ENCODE measurements around the gene TRANK1. TPM values are rescaled to one million over a fixed set of nuclear protein-coding genes. Genes with fewer than 3 reads are reported as not detected.

Gene TRANK1
- total RNA-seq, 1 donor from 2014 or later = 0.51 TPM

DNA sequence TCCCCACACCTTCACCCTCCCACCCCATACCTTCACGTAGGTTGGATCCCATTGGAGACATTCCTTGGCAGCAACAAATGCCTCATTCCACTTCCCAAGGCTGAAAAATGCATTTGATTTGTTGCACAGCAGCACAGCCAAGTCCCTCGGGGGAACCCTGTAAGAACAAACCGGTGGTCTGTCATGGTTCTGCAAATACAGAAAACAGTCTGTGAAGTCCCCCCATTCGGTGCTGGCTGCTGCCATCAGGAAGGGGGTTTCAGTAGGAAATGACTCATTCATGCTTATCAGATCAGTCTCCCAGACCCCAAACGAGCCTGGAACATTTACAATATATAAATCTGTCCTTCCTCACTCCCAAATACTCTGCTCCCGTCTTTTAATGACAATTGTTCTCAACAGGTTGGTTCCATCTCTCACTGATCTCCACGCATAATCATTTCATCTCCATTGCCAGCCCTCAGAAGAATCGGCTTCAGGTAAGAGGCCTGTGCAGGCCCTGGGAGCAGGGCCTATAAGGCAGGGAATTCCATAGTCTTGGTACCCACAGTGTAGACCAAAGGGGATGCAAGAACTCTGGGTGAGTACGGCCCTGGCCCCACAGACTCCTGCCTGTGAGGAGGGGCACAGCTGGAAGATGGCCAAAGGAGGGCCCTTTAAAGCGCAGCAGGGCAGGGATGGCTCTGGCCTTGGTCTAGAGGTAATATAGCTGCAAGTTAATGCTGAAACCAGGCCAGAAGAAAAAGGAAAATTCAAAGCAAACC is 41.6 kb downstream of the TRANK1 start:
- H3K27ac Mint-ChIP-seq (ENCODE audit: unreplicated experiment) = no peak overlapping the region
- TF ChIP-seq, protein P1, sequence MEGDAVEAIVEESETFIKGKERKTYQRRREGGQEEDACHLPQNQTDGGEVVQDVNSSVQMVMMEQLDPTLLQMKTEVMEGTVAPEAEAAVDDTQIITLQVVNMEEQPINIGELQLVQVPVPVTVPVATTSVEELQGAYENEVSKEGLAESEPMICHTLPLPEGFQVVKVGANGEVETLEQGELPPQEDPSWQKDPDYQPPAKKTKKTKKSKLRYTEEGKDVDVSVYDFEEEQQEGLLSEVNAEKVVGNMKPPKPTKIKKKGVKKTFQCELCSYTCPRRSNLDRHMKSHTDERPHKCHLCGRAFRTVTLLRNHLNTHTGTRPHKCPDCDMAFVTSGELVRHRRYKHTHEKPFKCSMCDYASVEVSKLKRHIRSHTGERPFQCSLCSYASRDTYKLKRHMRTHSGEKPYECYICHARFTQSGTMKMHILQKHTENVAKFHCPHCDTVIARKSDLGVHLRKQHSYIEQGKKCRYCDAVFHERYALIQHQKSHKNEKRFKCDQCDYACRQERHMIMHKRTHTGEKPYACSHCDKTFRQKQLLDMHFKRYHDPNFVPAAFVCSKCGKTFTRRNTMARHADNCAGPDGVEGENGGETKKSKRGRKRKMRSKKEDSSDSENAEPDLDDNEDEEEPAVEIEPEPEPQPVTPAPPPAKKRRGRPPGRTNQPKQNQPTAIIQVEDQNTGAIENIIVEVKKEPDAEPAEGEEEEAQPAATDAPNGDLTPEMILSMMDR (IDR thresholded peaks at IDR 0.05; ENCODE audit: partially characterized antibody, unreplicated experiment) = no peak

DNA sequence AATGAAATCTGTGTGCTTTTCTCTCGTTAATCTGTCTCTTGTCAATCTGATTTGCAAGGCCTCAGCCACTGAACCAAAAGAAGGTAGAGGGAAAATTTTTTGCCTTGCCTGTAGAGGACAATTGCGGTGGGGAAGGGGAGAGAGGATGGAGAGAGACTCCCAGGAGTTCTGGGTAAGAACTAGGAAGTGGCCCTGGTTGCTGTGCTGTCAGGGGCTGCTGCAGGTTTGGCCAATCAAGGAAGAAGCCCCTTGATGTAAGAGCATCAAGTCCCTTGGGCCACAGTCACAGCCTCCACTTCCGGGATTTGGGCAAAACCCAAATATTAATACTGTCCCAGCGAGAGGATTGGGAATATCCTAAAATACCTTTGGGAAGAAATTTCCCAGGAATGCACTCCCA is 43.3 kb downstream of the TRANK1 start:
- H3K27me3 Mint-ChIP-seq (ENCODE audit: unreplicated experiment) = no peaks in the 10 kb centered on the region
- no peak overlapping the region for H3K27ac Mint-ChIP-seq (ENCODE audit: unreplicated experiment)
- no peaks in the 10 kb centered on the region for H3K4me1 Mint-ChIP-seq (ENCODE audit: low read depth, unreplicated experiment)
- DNase-seq = no peak
- no peak overlapping the region for H3K4me3 Mint-ChIP-seq (ENCODE audit: unreplicated experiment)
- H3K36me3 Mint-ChIP-seq (ENCODE audit: unreplicated experiment) = no peaks in the 10 kb centered on the region
- peaks cover 2% of the 10 kb centered on the region for H3K9me3 Mint-ChIP-seq (ENCODE audit: unreplicated experiment)
- TF ChIP-seq, protein P1 (IDR thresholded peaks at IDR 0.05; ENCODE audit: partially characterized antibody, unreplicated experiment) = no peak

More for the DNA sequence above, 41.6 kb downstream of the TRANK1 start:
- Mint-ChIP-seq H3K9me3 (ENCODE audit: unreplicated experiment) (no peaks in the 10 kb centered on the region), H3K36me3 (ENCODE audit: unreplicated experiment) (no peaks in the 10 kb centered on the region), H3K4me1 (ENCODE audit: low read depth, unreplicated experiment) (no peaks in the 10 kb centered on the region), H3K27me3 (ENCODE audit: unreplicated experiment) (no peaks in the 10 kb centered on the region), H3K4me3 (ENCODE audit: unreplicated experiment) (no peak overlapping the region)
- DNase-seq = no peak

GRCh38 chr3:36900474-36901443 is 44.1 kb downstream of the TRANK1 start:
- Mint-ChIP-seq H3K4me1 (ENCODE audit: low read depth, unreplicated experiment) (no peaks in the 10 kb centered on the region), H3K27me3 (ENCODE audit: unreplicated experiment) (no peaks in the 10 kb centered on the region), H3K4me3 (ENCODE audit: unreplicated experiment) (no peak overlapping the region), H3K36me3 (ENCODE audit: unreplicated experiment) (no peaks in the 10 kb centered on the region), H3K27ac (ENCODE audit: unreplicated experiment) (no peak overlapping the region), H3K9me3 (ENCODE audit: unreplicated experiment) (peaks cover 2% of the 10 kb centered on the region)
- DNase-seq = no peak
- TF ChIP-seq, protein P1 (IDR thresholded peaks at IDR 0.05; ENCODE audit: partially characterized antibody, unreplicated experiment) = no peak

- TF ChIP-seq, protein P1 (IDR thresholded peaks at IDR 0.05; ENCODE audit: partially characterized antibody, unreplicated experiment) = no peak
- Mint-ChIP-seq H3K27me3 (ENCODE audit: unreplicated experiment) (no peaks in the 10 kb centered on the region), H3K27ac (ENCODE audit: unreplicated experiment) (no peak overlapping the region), H3K36me3 (ENCODE audit: unreplicated experiment) (no peaks in the 10 kb centered on the region), H3K4me1 (ENCODE audit: low read depth, unreplicated experiment) (peaks cover 5% of the 10 kb centered on the region), H3K9me3 (ENCODE audit: unreplicated experiment) (peaks cover 2% of the 10 kb centered on the region), H3K4me3 (ENCODE audit: unreplicated experiment) (no peak overlapping the region)
- DNase-seq = no peak
Measured at GRCh38 chr3:36895496-36896409, 49.1 kb downstream of the TRANK1 start.

Data from glutamatergic neuron (in vitro differentiated cells).